Measurements from ENCODE around the gene ACOT2.
A peak's percentile ranks its signal among the peaks of the same experiment; 100 is the strongest.
"Not testable (repeated sequence)": the region's sequence is repeated elsewhere in the genome, so short reads cannot be mapped to it uniquely, and the experiment has no call there.

- peak; percentile 51 to 67 (median 60) for TF ChIP-seq CTCF (IDR thresholded peaks at IDR 0.05)
- TF ChIP-seq EP300, POLR2A, POLR2AphosphoS5 (IDR thresholded peaks at IDR 0.05): not testable (repeated sequence)
These were observed 1.9 kb downstream of the ACOT2 start for GRCh38 chr14:73570913-73571312.

Measured in upper lobe of left lung (tissue), 4 donors.